ENCODE data around the gene BHLHE40. TPM values are rescaled to one million over a fixed set of nuclear protein-coding genes. Genes with fewer than 3 reads are reported as not detected.

BHLHE40 gene
- polyA plus RNA-seq, 1 of the 3 experiments (the other 2 are of a cell fraction), result 62.2 TPM

- TF ChIP-seq, protein P1, sequence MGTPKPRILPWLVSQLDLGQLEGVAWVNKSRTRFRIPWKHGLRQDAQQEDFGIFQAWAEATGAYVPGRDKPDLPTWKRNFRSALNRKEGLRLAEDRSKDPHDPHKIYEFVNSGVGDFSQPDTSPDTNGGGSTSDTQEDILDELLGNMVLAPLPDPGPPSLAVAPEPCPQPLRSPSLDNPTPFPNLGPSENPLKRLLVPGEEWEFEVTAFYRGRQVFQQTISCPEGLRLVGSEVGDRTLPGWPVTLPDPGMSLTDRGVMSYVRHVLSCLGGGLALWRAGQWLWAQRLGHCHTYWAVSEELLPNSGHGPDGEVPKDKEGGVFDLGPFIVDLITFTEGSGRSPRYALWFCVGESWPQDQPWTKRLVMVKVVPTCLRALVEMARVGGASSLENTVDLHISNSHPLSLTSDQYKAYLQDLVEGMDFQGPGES (IDR thresholded peaks at IDR 0.05; ENCODE audit: low read depth, low read length), result no peak
- peak; percentile 75; the same call in 1 of the 2 replicates for TF ChIP-seq SIN3A (IDR thresholded peaks at IDR 0.05; ENCODE audit: borderline replicate concordance, low read depth, low read length)
- TF ChIP-seq USF2 (IDR thresholded peaks at IDR 0.05; ENCODE audit: borderline replicate concordance, low read depth, low read length), result no peak
- no peak; the same call in 1 of the 2 replicates for TF ChIP-seq MEF2A (IDR thresholded peaks at IDR 0.05; ENCODE audit: borderline replicate concordance, low read depth)
- TF ChIP-seq TAF1 (IDR thresholded peaks at IDR 0.05; ENCODE audit: borderline replicate concordance, low read depth, low read length), result no peak; the same call in 1 of the 2 replicates
- TF ChIP-seq FOSL2 (IDR thresholded peaks at IDR 0.05; ENCODE audit: borderline replicate concordance, low read depth), result peak; percentile 17; the same call in 1 of the 2 replicates
- TF ChIP-seq, protein P2, sequence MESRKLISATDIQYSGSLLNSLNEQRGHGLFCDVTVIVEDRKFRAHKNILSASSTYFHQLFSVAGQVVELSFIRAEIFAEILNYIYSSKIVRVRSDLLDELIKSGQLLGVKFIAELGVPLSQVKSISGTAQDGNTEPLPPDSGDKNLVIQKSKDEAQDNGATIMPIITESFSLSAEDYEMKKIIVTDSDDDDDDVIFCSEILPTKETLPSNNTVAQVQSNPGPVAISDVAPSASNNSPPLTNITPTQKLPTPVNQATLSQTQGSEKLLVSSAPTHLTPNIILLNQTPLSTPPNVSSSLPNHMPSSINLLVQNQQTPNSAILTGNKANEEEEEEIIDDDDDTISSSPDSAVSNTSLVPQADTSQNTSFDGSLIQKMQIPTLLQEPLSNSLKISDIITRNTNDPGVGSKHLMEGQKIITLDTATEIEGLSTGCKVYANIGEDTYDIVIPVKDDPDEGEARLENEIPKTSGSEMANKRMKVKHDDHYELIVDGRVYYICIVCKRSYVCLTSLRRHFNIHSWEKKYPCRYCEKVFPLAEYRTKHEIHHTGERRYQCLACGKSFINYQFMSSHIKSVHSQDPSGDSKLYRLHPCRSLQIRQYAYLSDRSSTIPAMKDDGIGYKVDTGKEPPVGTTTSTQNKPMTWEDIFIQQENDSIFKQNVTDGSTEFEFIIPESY (IDR thresholded peaks at IDR 0.05; ENCODE audit: borderline replicate concordance, low read depth), result peak; percentile 54; the same call in 1 of the 2 replicates
- peak in 1 of 2 experiments; percentile 6; a peak in 1 of 4 replicates for TF ChIP-seq EP300 (IDR thresholded peaks at IDR 0.05; ENCODE audit: borderline replicate concordance in 1 of 2, low read depth in 1 of 2, low read length in 1 of 2)
- TF ChIP-seq POLR2AphosphoS5 (IDR thresholded peaks at IDR 0.05; ENCODE audit: low read depth, low read length), result peak; percentile 45
- 0 out of 2 replicates have a peak, but pooled peaks have one; percentile 15 for TF ChIP-seq SMC3 (IDR thresholded peaks at IDR 0.05; ENCODE audit: low read depth, low read length)
- TF ChIP-seq, protein P3, sequence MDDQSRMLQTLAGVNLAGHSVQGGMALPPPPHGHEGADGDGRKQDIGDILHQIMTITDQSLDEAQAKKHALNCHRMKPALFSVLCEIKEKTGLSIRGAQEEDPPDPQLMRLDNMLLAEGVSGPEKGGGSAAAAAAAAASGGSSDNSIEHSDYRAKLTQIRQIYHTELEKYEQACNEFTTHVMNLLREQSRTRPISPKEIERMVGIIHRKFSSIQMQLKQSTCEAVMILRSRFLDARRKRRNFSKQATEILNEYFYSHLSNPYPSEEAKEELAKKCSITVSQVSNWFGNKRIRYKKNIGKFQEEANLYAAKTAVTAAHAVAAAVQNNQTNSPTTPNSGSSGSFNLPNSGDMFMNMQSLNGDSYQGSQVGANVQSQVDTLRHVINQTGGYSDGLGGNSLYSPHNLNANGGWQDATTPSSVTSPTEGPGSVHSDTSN (IDR thresholded peaks at IDR 0.05), result peak; percentile 69
- TF ChIP-seq GATA2 (CRISPR knock-in tag; IDR thresholded peaks at IDR 0.05), result no peak
- peak; percentile 47 for TF ChIP-seq ELF1 (IDR thresholded peaks at IDR 0.05)
- no peak for TF ChIP-seq RAD21 (IDR thresholded peaks at IDR 0.05; ENCODE audit: low read length)
- TF ChIP-seq, protein P4, sequence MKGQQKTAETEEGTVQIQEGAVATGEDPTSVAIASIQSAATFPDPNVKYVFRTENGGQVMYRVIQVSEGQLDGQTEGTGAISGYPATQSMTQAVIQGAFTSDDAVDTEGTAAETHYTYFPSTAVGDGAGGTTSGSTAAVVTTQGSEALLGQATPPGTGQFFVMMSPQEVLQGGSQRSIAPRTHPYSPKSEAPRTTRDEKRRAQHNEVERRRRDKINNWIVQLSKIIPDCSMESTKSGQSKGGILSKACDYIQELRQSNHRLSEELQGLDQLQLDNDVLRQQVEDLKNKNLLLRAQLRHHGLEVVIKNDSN (IDR thresholded peaks at IDR 0.05; ENCODE audit: borderline replicate concordance, low read depth), result peak; percentile 71; the same call in 1 of the 2 replicates
These were observed 852 bp upstream of the BHLHE40 start (continued) for GRCh38 chr3:4978204-4978965.
